NCI-H187 treated with DMSO at 0.1 percent for 48 hours (cell line): ENCODE measurements around the gene GOLGA6C.
"Not testable (repeated sequence)": the region's sequence is repeated elsewhere in the genome, so short reads cannot be mapped to it uniquely, and the experiment has no call there.

Experiments
- DNase-seq: peaks from one replicate; lab custom pipeline; 2025; lab: John Stamatoyannopoulos, UW

Gene GOLGA6C

GRCh38 chr15:75258034-75258433 lies at the start of gene GOLGA6C:
Gene GOLGA6C (plus strand): TSS chr15:75258334. CDS start chr15:75258599, 265 bp downstream.
- not testable (repeated sequence) for DNase-seq

GRCh38 chr15:75208501-75209288 lies 49.4 kb upstream of the GOLGA6C start:
- no peak for DNase-seq

GRCh38 chr15:75209289-75209676 lies 48.9 kb upstream of the GOLGA6C start:
- no peak for DNase-seq

GRCh38 chr15:75210811-75211230 lies 47.3 kb upstream of the GOLGA6C start:
- DNase-seq: no peak

- no peak for DNase-seq
Measured at GRCh38 chr15:75211436-75212199, 46.5 kb upstream of the GOLGA6C start.

- no peak for DNase-seq
Measured at GRCh38 chr15:75212200-75212858, 45.8 kb upstream of the GOLGA6C start.

- DNase-seq: no peak
Measured at GRCh38 chr15:75213212-75213767, 44.8 kb upstream of the GOLGA6C start.

- DNase-seq: no peak
Measured at GRCh38 chr15:75213768-75214221, 44.3 kb upstream of the GOLGA6C start.

- no peak for DNase-seq
Measured at GRCh38 chr15:75214293-75215096, 43.6 kb upstream of the GOLGA6C start.

GRCh38 chr15:75215107-75216004 lies 42.8 kb upstream of the GOLGA6C start:
- DNase-seq: no peak

- no peak for DNase-seq
Measured at GRCh38 chr15:75217012-75217411, 41.1 kb upstream of the GOLGA6C start.

- not testable (repeated sequence) for DNase-seq
Measured at GRCh38 chr15:75217574-75217973, 40.6 kb upstream of the GOLGA6C start.

GRCh38 chr15:75219507-75219929 lies 38.6 kb upstream of the GOLGA6C start:
- DNase-seq: not testable (repeated sequence)

GRCh38 chr15:75223688-75224087 lies 34.4 kb upstream of the GOLGA6C start:
- no peak for DNase-seq

- no peak for DNase-seq
Measured at GRCh38 chr15:75224281-75224680, 33.9 kb upstream of the GOLGA6C start.

GRCh38 chr15:75225102-75225836 lies 32.9 kb upstream of the GOLGA6C start:
- DNase-seq: not testable (repeated sequence)

GRCh38 chr15:75225951-75226732 lies 32.0 kb upstream of the GOLGA6C start:
- DNase-seq: no peak

- DNase-seq: not testable (repeated sequence)
Measured at GRCh38 chr15:75227112-75227511, 31.0 kb upstream of the GOLGA6C start.
